CD4-positive, alpha-beta T cell (primary cell): ENCODE measurements around the gene TMEM131L. TPM values are rescaled to one million over a fixed set of nuclear protein-coding genes. Genes with fewer than 3 reads are reported as not detected.

Source experiments
- ATAC-seq: fragments of 200-7000 bp; cut with Tn5 transposase; one replicate; pipeline ENCODE4 v1.10.0; 2022; ENCODE audit warnings: mild to moderate bottlenecking; ENCODE audit not compliant: poor library complexity
- CTCF ChIA-PET: fragments of 350-600 bp; sonication (Branson Sonifier 250); formaldehyde crosslinking; loops from one replicate; lab custom pipeline; 2021; ENCODE audit warnings: antibody characterized with exemption, inconsistent platforms; lab: Charles Lee
- POLR2A ChIA-PET: fragments of 350-600 bp; sonication (Branson Sonifier 250); formaldehyde crosslinking; loops from one replicate; lab custom pipeline; 2021; ENCODE audit warnings: antibody characterized with exemption, inconsistent platforms; lab: Charles Lee
- DNase-seq, 14 experiments: peaks; one replicate each; pipeline ENCODE4 v3.0.0-alpha.2; 2013 to 2020; ENCODE audit warnings: mixed read lengths in 2 of 14
- H3K27ac ChIP-seq, 2 donors: one replicate each; pipeline versions ENCODE4 v1.5.1 to v1.7.0; 2013; ENCODE audit warnings: low read length in 2 of 2, low read depth in 1 of 2, mild to moderate bottlenecking in 1 of 2
- H3K27me3 ChIP-seq, 2 experiments: 1 replicate in 1 of 2; 2 replicates in 1 of 2; pipeline versions ENCODE4 v1.6.1 to v1.7.0; 2013; ENCODE audit warnings: low read length in 2 of 2, control low read depth in 1 of 2, mild to moderate bottlenecking in 1 of 2, moderate library complexity in 1 of 2; ENCODE audit not compliant: insufficient read depth in 2 of 2, control insufficient read depth in 1 of 2
- H3K36me3 ChIP-seq: one replicate; pipeline ENCODE4 v1.6.1; 2013; ENCODE audit warnings: low read length, control low read depth; ENCODE audit not compliant: insufficient read depth
- H3K4me1 ChIP-seq: one replicate; pipeline ENCODE4 v1.6.1; 2013; ENCODE audit warnings: low read length, control low read depth; ENCODE audit not compliant: insufficient read depth
- H3K4me3 ChIP-seq: one replicate; pipeline ENCODE4 v1.5.1; 2013; ENCODE audit warnings: mild to moderate bottlenecking, low read length, moderate library complexity
- H3K9me3 ChIP-seq, 2 experiments: 1 replicate in 1 of 2; 2 replicates in 1 of 2; pipeline versions ENCODE4 v1.6.1 to v1.7.0; 2013; ENCODE audit warnings: low read length in 2 of 2, mild to moderate bottlenecking in 2 of 2, control low read depth in 1 of 2, moderate library complexity in 1 of 2; ENCODE audit not compliant: control insufficient read depth in 1 of 2, insufficient read depth in 1 of 2
- H3K27ac Mint-ChIP-seq: one replicate; pipeline ENCODE4 v1.8.0; 2020; ENCODE audit warnings: mixed read lengths
- H3K27me3 Mint-ChIP-seq: one replicate; pipeline ENCODE4 v1.8.0; 2021; ENCODE audit warnings: mixed read lengths
- H3K36me3 Mint-ChIP-seq: one replicate; pipeline ENCODE4 v1.8.0; 2021; ENCODE audit warnings: low read depth, mixed read lengths
- H3K4me1 Mint-ChIP-seq: one replicate; pipeline ENCODE4 v1.8.0; 2021; ENCODE audit warnings: low read depth, mixed read lengths
- H3K4me3 Mint-ChIP-seq: one replicate; pipeline ENCODE4 v1.8.0; 2020; ENCODE audit warnings: mild to moderate bottlenecking, mixed read lengths
- H3K9me3 Mint-ChIP-seq: one replicate; pipeline ENCODE4 v1.8.0; 2020; ENCODE audit warnings: mixed read lengths
- CTCF ChIP-seq: fragments of 200-600 bp; IDR thresholded peaks from one replicate; pipeline ENCODE4 v1.8.0; 2022; ENCODE audit warnings: antibody characterized with exemption, mild to moderate bottlenecking
- intact Hi-C, 2 experiments: fragments of 100-400 bp; cut with DNase I in 1 of 2; cut with micrococcal nuclease in 1 of 2; formaldehyde crosslinking; loops; one replicate each; pipeline versions ENCODE4 v1.15.1 to v1.9.0; 2023 to 2025; cut with DNase I, micrococcal nuclease
- total RNA-seq, 174 experiments: library from RNA in 2 of 174; stranded (reverse) in 2 of 174; gene quantifications; one replicate each; pipeline ENCODE4 v1.2.3 and lab custom pipeline; 2021 to 2026

The TMEM131L gene
- total RNA-seq, 2 experiments from 2014 or later = 101 to 106 TPM

GRCh38 chr4:153451911-153452657 lies 14.1 kb upstream of the TMEM131L start:
- DNase-seq = no peak
- no peak for ATAC-seq
- Histone ChIP-seq H3K27me3 (no peaks in the 10 kb centered on the region), H3K36me3 (no peaks in the 10 kb centered on the region), H3K27ac (no peak overlapping the region), H3K9me3 (no peaks in the 10 kb centered on the region), H3K4me1 (peaks cover 13% of the 10 kb centered on the region), H3K4me3 (no peak overlapping the region)
- H3K4me1 Mint-ChIP-seq = peaks cover 36% of the 10 kb centered on the region
- intact Hi-C loops = no loop called here
- no peak overlapping the region for H3K27ac Mint-ChIP-seq
- no peaks in the 10 kb centered on the region for H3K36me3 Mint-ChIP-seq
- no peaks in the 10 kb centered on the region for H3K9me3 Mint-ChIP-seq
- H3K4me3 Mint-ChIP-seq = peak overlapping the region; percentile 34
- ChIA-PET CTCF (interaction anchor here (0.5 to 1.6 kb wide), 2 partner anchors 13 to 79 kb away, joined by 3 read pairs; no protein-coding TSS in a partner anchor), POLR2A (interaction anchor here (1.2 kb wide), 1 partner anchor 14 kb away, joined by 5 read pairs; the partner anchor contains the start of gene TMEM131L)
- no peak for TF ChIP-seq CTCF
- no peaks in the 10 kb centered on the region for H3K27me3 Mint-ChIP-seq

- Mint-ChIP-seq H3K4me3 (no peak overlapping the region), H3K27ac (no peak overlapping the region), H3K9me3 (no peaks in the 10 kb centered on the region), H3K4me1 (peaks cover 32% of the 10 kb centered on the region), H3K36me3 (no peaks in the 10 kb centered on the region), H3K27me3 (no peaks in the 10 kb centered on the region)
- H3K27ac ChIP-seq = no peak overlapping the region
- no peak for TF ChIP-seq CTCF
- POLR2A ChIA-PET = interaction anchor here (1.2 kb wide), 1 partner anchor 13 kb away, joined by 5 read pairs; the partner anchor contains the start of gene TMEM131L
- H3K4me1 ChIP-seq = peaks cover 13% of the 10 kb centered on the region
- DNase-seq (no peak), ATAC-seq (no peak)
- no peak overlapping the region for H3K4me3 ChIP-seq
- H3K9me3 ChIP-seq = no peaks in the 10 kb centered on the region
- H3K27me3 ChIP-seq = no peaks in the 10 kb centered on the region
- CTCF ChIA-PET = interaction anchor here (1.6 kb wide), 1 partner anchor 78 kb away, joined by 3 read pairs; no protein-coding TSS in a partner anchor
- no peaks in the 10 kb centered on the region for H3K36me3 ChIP-seq
- intact Hi-C loops = no loop called here
These were observed 13.3 kb upstream of the TMEM131L start for GRCh38 chr4:153452658-153453378.

- Mint-ChIP-seq H3K27ac (no peak overlapping the region), H3K27me3 (no peaks in the 10 kb centered on the region), H3K9me3 (no peaks in the 10 kb centered on the region), H3K4me1 (peaks cover 27% of the 10 kb centered on the region), H3K4me3 (no peak overlapping the region), H3K36me3 (no peaks in the 10 kb centered on the region)
- H3K27me3 ChIP-seq = no peaks in the 10 kb centered on the region
- intact Hi-C loops = no loop called here
- no peaks in the 10 kb centered on the region for H3K9me3 ChIP-seq
- POLR2A ChIA-PET = no interaction called here
- TF ChIP-seq CTCF = no peak
- H3K36me3 ChIP-seq = no peaks in the 10 kb centered on the region
- H3K4me3 ChIP-seq = no peak overlapping the region
- peaks cover 13% of the 10 kb centered on the region for H3K4me1 ChIP-seq
- CTCF ChIA-PET = no interaction called here
- no peak for DNase-seq
- H3K27ac ChIP-seq = no peak overlapping the region
- no peak for ATAC-seq
These were observed 12.8 kb upstream of the TMEM131L start for GRCh38 chr4:153453402-153453801.
